RWPE1 (cell line): ENCODE measurements around the gene INTS1.
A peak's percentile ranks its signal among the peaks of the same experiment; 100 is the strongest.

ENCODE experiments used
- CTCF ChIA-PET: fragments of 350-600 bp; sonication (Branson Sonifier 250); formaldehyde crosslinking; extraction: SDS; loops from one replicate; lab custom pipeline; 2021; lab: Yijun Ruan, JAX
- POLR2A ChIA-PET: fragments of 400-600 bp; formaldehyde crosslinking; extraction: SDS; loops from one replicate; lab custom pipeline; 2020; ENCODE audit warnings: antibody characterized with exemption; ENCODE audit not compliant: low non-redundant PET; lab: Yijun Ruan, JAX
- DNase-seq: peaks from one replicate; pipeline ENCODE4 v3.0.0; 2012; ENCODE audit warnings: low spot score
- H3K27ac ChIP-seq: fragments of 450-650 bp; 2 replicates; pipeline ENCODE4 v1.5.1; 2017
- TF ChIP-seq, protein P1 (sequence below): fragments of 450-650 bp; conservative IDR thresholded peaks from 2 replicates; pipeline ENCODE4 v1.5.1; 2017; ENCODE audit warnings: low read depth, mild to moderate bottlenecking

INTS1 gene

GRCh38 chr7:1539181-1539881, 35.1 kb upstream of the INTS1 start:
- ChIA-PET POLR2A (interaction anchor here (1.2 kb wide), 1 partner anchor 16 kb away, joined by 5 read pairs; the partner anchor contains the start of gene TMEM184A), CTCF (interaction anchor here (0.6 to 0.7 kb wide), 2 partner anchors 15 to 17 kb away, joined by 3 read pairs; partner anchors contain the start of gene TMEM184A)
- peak overlapping the region; percentile 99 for H3K27ac ChIP-seq
- TF ChIP-seq, protein P1, sequence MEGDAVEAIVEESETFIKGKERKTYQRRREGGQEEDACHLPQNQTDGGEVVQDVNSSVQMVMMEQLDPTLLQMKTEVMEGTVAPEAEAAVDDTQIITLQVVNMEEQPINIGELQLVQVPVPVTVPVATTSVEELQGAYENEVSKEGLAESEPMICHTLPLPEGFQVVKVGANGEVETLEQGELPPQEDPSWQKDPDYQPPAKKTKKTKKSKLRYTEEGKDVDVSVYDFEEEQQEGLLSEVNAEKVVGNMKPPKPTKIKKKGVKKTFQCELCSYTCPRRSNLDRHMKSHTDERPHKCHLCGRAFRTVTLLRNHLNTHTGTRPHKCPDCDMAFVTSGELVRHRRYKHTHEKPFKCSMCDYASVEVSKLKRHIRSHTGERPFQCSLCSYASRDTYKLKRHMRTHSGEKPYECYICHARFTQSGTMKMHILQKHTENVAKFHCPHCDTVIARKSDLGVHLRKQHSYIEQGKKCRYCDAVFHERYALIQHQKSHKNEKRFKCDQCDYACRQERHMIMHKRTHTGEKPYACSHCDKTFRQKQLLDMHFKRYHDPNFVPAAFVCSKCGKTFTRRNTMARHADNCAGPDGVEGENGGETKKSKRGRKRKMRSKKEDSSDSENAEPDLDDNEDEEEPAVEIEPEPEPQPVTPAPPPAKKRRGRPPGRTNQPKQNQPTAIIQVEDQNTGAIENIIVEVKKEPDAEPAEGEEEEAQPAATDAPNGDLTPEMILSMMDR, result no peak
- no peak for DNase-seq

- TF ChIP-seq, protein P1, result no peak
- ChIA-PET CTCF (interaction anchor here (0.7 to 2.1 kb wide), 2 partner anchors 17 to 18 kb away, joined by 3 to 11 read pairs; partner anchors contain the start of gene TMEM184A), POLR2A (no interaction called here)
- DNase-seq, result no peak
- peak overlapping the region; percentile 99 for H3K27ac ChIP-seq
Measured at GRCh38 chr7:1538544-1539180, 34.5 kb upstream of the INTS1 start.

DNA sequence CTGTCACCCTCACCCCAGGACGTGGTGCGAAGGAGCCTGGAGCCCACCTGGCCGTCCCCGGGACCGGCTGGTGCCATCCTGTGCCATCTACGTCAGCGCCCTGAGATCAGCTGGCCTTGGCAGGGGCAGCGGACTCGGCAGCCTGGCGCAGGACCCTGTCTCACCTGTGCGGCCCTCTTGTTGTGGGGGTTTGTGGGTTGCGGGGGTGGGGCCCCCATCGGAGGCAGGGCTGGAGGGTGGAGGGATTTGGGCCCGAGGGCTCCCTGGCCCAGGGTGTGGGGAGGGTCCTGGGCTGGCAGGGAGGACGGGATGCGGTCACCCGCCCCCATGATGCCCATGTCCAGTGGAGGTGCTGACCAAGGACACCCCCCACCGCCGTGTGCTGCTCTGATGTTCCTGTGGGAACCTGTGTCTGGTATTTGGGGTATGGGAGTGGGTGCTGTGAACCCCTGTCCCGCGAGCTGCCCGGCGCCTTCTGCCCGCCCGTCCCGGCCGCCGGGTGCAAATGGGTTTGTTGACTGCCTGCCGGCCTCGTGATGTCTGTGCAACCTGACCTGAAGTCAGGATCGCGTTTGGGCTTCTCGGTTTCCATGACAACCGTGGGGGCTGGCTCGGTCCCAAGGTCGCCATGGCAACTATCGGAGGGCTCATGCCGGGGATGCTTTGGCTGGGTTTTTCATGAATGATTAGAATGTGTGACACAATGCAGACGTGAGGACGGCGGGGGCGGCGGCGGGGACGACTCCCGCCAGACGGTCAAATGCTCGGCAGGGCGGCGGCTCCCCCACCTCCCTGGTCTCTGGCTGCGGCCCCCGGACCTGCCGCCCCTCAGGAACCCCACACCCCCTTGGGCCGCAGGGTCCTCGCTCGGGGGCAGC, 33.6 kb upstream of the INTS1 start:
- ChIA-PET CTCF (interaction anchor here (0.8 to 2.1 kb wide), 2 partner anchors 18 to 21 kb away, joined by 4 to 11 read pairs; partner anchors contain the start of gene TMEM184A), POLR2A (no interaction called here)
- TF ChIP-seq, protein P1, result no peak
- H3K27ac ChIP-seq, result peak overlapping the region; percentile 99
- peak; percentile 55 for DNase-seq

- POLR2A ChIA-PET, result no interaction called here
- CTCF ChIA-PET, result interaction anchor here (0.6 to 2.1 kb wide), 4 partner anchors 12 to 32 kb away, joined by 3 to 11 read pairs (median 4); partner anchors contain the start of genes INTS1 and TMEM184A
- peak; percentile 94 for DNase-seq
- peak overlapping the region; percentile 99 for H3K27ac ChIP-seq
- TF ChIP-seq, protein P1, result no peak
Measured at GRCh38 chr7:1536743-1537534, 32.8 kb upstream of the INTS1 start.

DNA sequence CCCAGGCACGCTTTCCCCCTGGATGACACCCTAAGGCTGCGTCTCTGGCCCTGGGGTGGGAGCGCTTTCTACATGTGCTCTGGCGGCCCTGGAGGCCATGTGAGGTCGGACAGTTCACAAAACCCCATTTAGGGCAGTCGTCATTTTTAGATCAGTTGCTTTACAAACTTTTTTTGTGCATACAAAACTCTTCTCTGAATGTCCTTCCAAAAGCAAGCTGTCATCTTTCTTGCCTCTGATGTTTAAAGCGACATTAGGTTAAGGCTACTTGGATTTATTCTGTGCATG, 32.2 kb upstream of the INTS1 start:
- ChIA-PET CTCF (interaction anchor here (0.6 to 2.1 kb wide), 3 partner anchors 12 to 32 kb away, joined by 3 to 11 read pairs (median 4); partner anchors contain the start of genes INTS1 and TMEM184A), POLR2A (no interaction called here)
- TF ChIP-seq, protein P1, result no peak
- no peak for DNase-seq
- peak overlapping the region; percentile 99 for H3K27ac ChIP-seq
